Activated T-helper 1 cell treated with anti-CD3 and anti-CD28 coated beads, Interleukin-12 subunit alpha, Interleukin-12 subunit beta, Interleukin-2, Interleukin-4 antibody, amounts not matched to agents 30 ng/mL and 10 ng/mL and 1 ng/mL, durations not matched to agents 14 hours and 24 hours and 36 hours (primary cell): ENCODE results near the gene CD8B. TPM values are rescaled to one million over a fixed set of nuclear protein-coding genes. Genes with fewer than 3 reads are reported as not detected.
A peak's percentile ranks its signal among the peaks of the same experiment; 100 is the strongest.

Experiments
- DNase-seq: peaks from one replicate; pipeline ENCODE4 v3.0.0; 2021; ENCODE audit warnings: low spot score
- H3K27ac Mint-ChIP-seq: one replicate; pipeline ENCODE4 v1.8.0; 2021; ENCODE audit warnings: mild to moderate bottlenecking, mixed read lengths
- H3K27me3 Mint-ChIP-seq: one replicate; pipeline ENCODE4 v1.8.0; 2022; ENCODE audit warnings: mild to moderate bottlenecking, moderate library complexity, mixed read lengths; ENCODE audit not compliant: insufficient read depth
- H3K36me3 Mint-ChIP-seq: one replicate; pipeline ENCODE4 v1.8.0; 2021; ENCODE audit warnings: low read depth, mixed read lengths
- H3K4me1 Mint-ChIP-seq: one replicate; pipeline ENCODE4 v1.8.0; 2021; ENCODE audit warnings: low read depth, mixed read lengths
- H3K4me3 Mint-ChIP-seq: one replicate; pipeline ENCODE4 v1.8.0; 2021; ENCODE audit warnings: mild to moderate bottlenecking, moderate library complexity, mixed read lengths
- H3K9me3 Mint-ChIP-seq: one replicate; pipeline ENCODE4 v1.8.0; 2021; ENCODE audit warnings: mixed read lengths
- intact Hi-C: fragments of 100-400 bp; cut with micrococcal nuclease; formaldehyde crosslinking; loops from one replicate; pipeline ENCODE4 v1.15.1; 2024
- total RNA-seq: library from RNA; stranded (reverse); gene quantifications from 2 replicates; pipeline ENCODE4 v1.2.3, GENCODE V29; 2022

CD8B gene
- total RNA-seq, 1 donor from 2014 or later, result 1.5 TPM

GRCh38 chr2:86826951-86827350 lies 34.7 kb downstream of the CD8B start:
- DNase-seq, result no peak
- H3K4me1 Mint-ChIP-seq, result peaks cover 25% of the 10 kb centered on the region
- intact Hi-C loops, result no loop called here
- H3K4me3 Mint-ChIP-seq, result no peak overlapping the region
- H3K36me3 Mint-ChIP-seq, result no peaks in the 10 kb centered on the region
- H3K27me3 Mint-ChIP-seq, result peaks cover 8% of the 10 kb centered on the region
- H3K27ac Mint-ChIP-seq, result no peak overlapping the region
- peaks cover 11% of the 10 kb centered on the region for H3K9me3 Mint-ChIP-seq

GRCh38 chr2:86825693-86826381 lies 35.8 kb downstream of the CD8B start:
- Mint-ChIP-seq H3K9me3 (peaks cover 14% of the 10 kb centered on the region), H3K4me1 (peaks cover 25% of the 10 kb centered on the region), H3K36me3 (no peaks in the 10 kb centered on the region), H3K4me3 (peak overlapping the region; percentile 19), H3K27me3 (peaks cover 5% of the 10 kb centered on the region), H3K27ac (peak overlapping the region; percentile 9)
- DNase-seq, result peak; percentile 29
- intact Hi-C loops, result no loop called here

GRCh38 chr2:86825036-86825692 lies 36.5 kb downstream of the CD8B start:
- peaks cover 5% of the 10 kb centered on the region for H3K27me3 Mint-ChIP-seq
- H3K4me1 Mint-ChIP-seq, result peaks cover 25% of the 10 kb centered on the region
- H3K27ac Mint-ChIP-seq, result no peak overlapping the region
- H3K4me3 Mint-ChIP-seq, result no peak overlapping the region
- intact Hi-C loops, result no loop called here
- no peak for DNase-seq
- peaks cover 14% of the 10 kb centered on the region for H3K9me3 Mint-ChIP-seq
- H3K36me3 Mint-ChIP-seq, result no peaks in the 10 kb centered on the region

DNA sequence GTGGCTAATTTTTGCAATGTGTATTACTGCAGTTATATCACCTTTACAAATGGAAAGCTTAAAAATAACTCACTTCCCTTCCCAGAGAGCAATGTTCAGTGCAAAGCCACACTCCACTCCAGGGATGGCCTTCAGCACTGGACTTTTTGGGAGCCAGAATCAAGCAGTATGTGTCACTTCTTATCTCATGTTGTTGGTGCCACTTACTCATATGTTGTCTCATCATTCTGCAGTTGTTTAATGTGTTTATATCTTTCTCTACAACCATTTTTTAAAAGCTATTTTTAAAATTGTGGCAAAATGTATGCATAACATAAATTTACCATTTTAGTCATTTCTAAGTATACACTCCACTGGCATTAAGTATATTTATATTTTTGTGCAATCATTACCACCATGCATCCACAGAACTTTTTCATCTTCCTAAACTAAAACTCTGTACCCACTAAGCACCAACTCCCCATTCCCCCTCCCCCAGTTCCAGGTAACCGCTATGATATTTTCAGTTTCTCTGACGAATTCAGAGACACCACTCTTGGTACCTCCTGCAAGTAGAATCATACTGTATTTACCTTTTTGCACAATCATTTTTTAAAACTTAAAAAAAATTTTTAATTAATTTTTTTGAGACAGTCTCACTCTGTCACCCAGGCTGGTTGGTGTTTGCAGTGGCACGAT lies 38.9 kb downstream of the CD8B start:
- Mint-ChIP-seq H3K9me3 (peaks cover 14% of the 10 kb centered on the region), H3K4me3 (no peak overlapping the region), H3K27ac (no peak overlapping the region), H3K36me3 (no peaks in the 10 kb centered on the region), H3K4me1 (peaks cover 23% of the 10 kb centered on the region), H3K27me3 (peaks cover 6% of the 10 kb centered on the region)
- intact Hi-C loops, result no loop called here
- no peak for DNase-seq

DNA sequence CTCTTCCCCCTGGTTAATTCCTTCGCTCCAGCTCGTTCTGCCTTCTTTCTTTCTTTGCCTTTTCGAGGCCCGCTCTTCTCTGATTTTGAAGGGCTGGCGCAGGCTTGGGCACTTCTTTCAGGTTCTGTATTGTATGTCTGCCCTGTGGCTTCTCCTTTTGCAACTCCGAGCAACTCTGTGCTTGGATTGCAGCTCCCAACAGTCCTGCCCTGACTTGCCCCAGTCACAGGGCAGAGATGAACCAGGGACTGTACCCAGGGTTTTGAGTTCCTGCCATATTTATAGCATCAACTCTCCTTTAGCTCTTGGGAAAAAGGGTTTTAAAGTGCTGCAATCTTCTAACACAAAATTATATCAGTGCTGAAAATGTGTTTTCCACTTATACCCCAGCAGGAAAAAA lies 39.8 kb downstream of the CD8B start:
- DNase-seq, result no peak
- intact Hi-C loops, result no loop called here
- H3K27ac Mint-ChIP-seq, result no peak overlapping the region
- peaks cover 14% of the 10 kb centered on the region for H3K9me3 Mint-ChIP-seq
- H3K27me3 Mint-ChIP-seq, result peaks cover 6% of the 10 kb centered on the region
- peaks cover 13% of the 10 kb centered on the region for H3K4me1 Mint-ChIP-seq
- no peaks in the 10 kb centered on the region for H3K36me3 Mint-ChIP-seq
- no peak overlapping the region for H3K4me3 Mint-ChIP-seq

DNA sequence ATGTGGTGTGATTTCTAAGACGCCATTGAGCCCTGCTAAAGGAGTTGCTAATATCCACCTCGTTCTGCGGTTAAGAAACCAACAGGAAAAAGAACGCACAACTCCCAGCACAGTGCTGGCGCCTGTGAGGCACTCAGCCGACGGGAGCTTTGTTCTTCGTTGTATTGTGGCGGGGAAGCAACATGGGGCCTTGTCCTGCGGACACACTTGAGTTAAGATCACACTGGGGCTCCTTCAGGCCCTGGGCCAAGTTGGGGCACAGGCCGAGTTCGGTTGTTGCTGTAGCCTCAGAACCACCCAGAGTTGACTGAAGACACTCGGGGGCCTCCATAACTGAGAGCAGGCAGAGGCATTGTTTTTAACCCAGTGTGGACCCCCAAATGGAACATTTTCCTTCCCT lies 40.4 kb downstream of the CD8B start:
- no peak for DNase-seq
- Mint-ChIP-seq H3K27me3 (peaks cover 6% of the 10 kb centered on the region), H3K4me1 (peaks cover 11% of the 10 kb centered on the region), H3K36me3 (no peaks in the 10 kb centered on the region), H3K9me3 (peaks cover 14% of the 10 kb centered on the region), H3K27ac (no peak overlapping the region), H3K4me3 (no peak overlapping the region)
- intact Hi-C loops, result no loop called here

- no peak for DNase-seq
- intact Hi-C loops, result no loop called here
- Mint-ChIP-seq H3K36me3 (no peaks in the 10 kb centered on the region), H3K4me1 (peaks cover 12% of the 10 kb centered on the region), H3K9me3 (peaks cover 14% of the 10 kb centered on the region), H3K27me3 (peaks cover 11% of the 10 kb centered on the region), H3K4me3 (no peak overlapping the region), H3K27ac (no peak overlapping the region)
Measured at GRCh38 chr2:86818957-86819356, 42.7 kb downstream of the CD8B start.

- H3K4me1 Mint-ChIP-seq, result peaks cover 12% of the 10 kb centered on the region
- intact Hi-C loops, result no loop called here
- DNase-seq, result no peak
- no peak overlapping the region for H3K27ac Mint-ChIP-seq
- H3K36me3 Mint-ChIP-seq, result no peaks in the 10 kb centered on the region
- H3K27me3 Mint-ChIP-seq, result peaks cover 9% of the 10 kb centered on the region
- no peak overlapping the region for H3K4me3 Mint-ChIP-seq
- peaks cover 14% of the 10 kb centered on the region for H3K9me3 Mint-ChIP-seq
Measured at GRCh38 chr2:86818114-86818801, 43.4 kb downstream of the CD8B start.

DNA sequence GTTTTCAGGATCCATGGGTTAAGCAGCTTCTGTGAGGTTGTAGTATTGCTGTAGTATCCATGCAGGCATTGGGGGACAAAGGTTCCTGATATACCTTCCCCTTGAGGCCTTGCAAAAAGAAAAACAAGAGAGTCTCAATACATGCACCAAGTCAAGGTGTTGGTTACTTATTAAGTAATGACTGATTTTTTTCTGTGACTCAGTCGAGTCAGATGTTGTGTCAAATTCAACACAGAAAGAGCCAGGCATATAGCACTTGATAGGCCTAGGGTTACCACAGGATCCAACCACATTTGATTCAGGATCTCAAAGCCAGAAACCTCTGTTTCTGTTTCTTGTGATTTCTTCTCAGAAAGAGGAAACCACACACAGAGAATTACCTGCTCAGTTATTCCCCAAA lies 46.1 kb downstream of the CD8B start:
- intact Hi-C loops, result no loop called here
- Mint-ChIP-seq H3K27me3 (peaks cover 20% of the 10 kb centered on the region), H3K4me1 (peaks cover 12% of the 10 kb centered on the region), H3K27ac (no peak overlapping the region), H3K4me3 (no peak overlapping the region), H3K36me3 (no peaks in the 10 kb centered on the region), H3K9me3 (no peaks in the 10 kb centered on the region)
- no peak for DNase-seq

DNA sequence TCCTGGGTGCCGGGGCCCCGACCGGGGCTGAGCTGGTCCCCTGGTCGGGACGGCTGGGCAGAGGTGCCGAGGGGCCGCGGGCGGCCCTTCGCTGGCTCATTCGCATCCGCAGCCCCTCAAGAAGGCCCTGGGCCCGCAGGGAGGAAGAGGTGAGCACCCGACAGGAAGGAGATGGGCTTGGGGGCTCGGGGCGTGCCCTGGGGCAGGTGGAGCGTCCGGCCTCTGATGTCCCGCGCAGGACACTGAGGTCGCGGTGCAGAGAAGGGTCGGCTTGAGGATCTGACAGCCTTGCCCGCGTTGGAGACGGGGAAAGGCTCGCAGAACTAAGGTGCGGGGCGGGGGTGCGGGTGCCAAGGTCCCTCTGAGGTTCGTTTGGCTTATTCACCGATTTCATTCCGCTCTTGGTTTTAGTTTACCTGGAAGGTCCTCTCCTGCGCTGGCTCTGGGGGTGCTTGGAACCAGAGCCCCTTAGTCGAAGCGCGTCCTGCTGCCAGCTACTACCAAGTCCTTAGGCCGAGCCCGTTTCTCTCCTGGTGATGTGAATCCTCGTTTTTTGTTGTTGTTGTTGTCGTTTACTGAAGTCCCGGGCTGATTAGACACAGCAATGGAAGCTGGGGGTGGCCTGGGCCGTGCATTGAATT lies 52.1 kb downstream of the CD8B start:
- no peak for DNase-seq
- Mint-ChIP-seq H3K27ac (no peak overlapping the region), H3K36me3 (no peaks in the 10 kb centered on the region), H3K27me3 (peaks cover 45% of the 10 kb centered on the region), H3K4me1 (peaks cover 27% of the 10 kb centered on the region), H3K9me3 (no peaks in the 10 kb centered on the region), H3K4me3 (peak overlapping the region; percentile 8)
- intact Hi-C loops, result loop anchor here (2.0 kb wide), 1 partner anchor 407 kb away; no protein-coding TSS in a partner anchor

DNA sequence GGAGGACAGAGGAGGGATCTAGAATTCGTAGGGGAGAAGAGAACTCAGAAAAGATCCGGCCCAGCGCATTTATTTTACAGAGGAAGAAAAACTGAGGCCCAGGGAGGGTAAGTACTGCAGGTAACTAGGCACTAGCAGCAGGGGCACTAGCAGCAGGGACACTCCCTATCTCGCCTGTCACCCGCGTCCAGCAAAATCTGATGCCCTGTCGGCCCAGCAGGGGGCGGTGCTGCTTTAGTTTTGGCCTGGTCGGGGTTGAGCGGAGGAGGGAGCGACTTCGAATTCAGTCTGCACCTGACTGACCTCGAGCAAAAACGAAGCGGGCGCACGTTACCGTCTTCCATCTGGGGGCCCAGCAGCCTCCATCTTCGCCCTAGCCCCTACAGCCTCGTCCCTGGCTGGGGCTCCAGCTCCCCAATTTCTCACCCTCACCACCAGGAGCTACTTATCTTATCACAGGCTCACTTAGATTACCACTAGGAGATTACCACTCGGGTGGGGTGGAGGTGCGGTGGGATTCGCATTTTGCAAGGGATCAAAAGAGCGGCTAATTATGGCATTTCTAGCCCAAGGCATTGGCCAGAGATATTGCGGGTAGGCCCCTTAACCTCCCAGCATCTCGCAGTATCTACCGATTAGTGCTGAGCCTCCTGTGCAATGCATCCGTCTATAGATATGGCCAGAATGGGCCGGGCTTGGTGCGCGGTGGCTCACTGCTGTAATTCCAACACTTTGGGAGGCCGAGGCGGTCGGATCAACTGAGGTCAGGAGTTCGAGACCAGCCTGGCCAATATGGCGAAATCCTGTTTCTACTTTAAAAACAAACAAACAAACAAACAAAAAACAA lies 53.1 kb downstream of the CD8B start:
- Mint-ChIP-seq H3K36me3 (no peaks in the 10 kb centered on the region), H3K4me3 (peak overlapping the region; percentile 87), H3K27ac (no peak overlapping the region), H3K9me3 (no peaks in the 10 kb centered on the region), H3K4me1 (peaks cover 27% of the 10 kb centered on the region), H3K27me3 (peaks cover 45% of the 10 kb centered on the region)
- intact Hi-C loops, result loop anchor here (2.0 kb wide), 1 partner anchor 408 kb away; no protein-coding TSS in a partner anchor
- DNase-seq, result peak; percentile 86
